ENCODE data around the gene FTO.

DNA sequence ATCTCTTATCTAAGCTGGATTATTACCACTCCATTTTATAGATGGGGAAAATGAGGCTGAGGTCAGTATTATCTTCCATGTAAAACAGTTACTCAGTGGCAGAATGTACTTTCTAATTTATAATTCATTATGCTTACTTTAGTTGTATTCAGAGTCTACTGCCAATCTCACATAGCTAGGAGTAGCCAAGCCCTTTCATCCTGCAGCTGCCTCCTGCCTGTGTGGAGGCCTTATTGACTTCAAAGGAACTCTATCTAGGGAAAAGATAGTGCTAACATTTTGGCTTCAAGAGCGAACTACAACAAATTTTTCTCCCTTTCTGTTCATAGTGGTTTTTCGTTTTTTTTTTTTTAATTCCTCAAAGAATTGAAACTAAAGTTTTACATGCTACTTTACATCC lies 13.2 kb upstream of the FTO start:
- TF ChIP-seq, protein P1, sequence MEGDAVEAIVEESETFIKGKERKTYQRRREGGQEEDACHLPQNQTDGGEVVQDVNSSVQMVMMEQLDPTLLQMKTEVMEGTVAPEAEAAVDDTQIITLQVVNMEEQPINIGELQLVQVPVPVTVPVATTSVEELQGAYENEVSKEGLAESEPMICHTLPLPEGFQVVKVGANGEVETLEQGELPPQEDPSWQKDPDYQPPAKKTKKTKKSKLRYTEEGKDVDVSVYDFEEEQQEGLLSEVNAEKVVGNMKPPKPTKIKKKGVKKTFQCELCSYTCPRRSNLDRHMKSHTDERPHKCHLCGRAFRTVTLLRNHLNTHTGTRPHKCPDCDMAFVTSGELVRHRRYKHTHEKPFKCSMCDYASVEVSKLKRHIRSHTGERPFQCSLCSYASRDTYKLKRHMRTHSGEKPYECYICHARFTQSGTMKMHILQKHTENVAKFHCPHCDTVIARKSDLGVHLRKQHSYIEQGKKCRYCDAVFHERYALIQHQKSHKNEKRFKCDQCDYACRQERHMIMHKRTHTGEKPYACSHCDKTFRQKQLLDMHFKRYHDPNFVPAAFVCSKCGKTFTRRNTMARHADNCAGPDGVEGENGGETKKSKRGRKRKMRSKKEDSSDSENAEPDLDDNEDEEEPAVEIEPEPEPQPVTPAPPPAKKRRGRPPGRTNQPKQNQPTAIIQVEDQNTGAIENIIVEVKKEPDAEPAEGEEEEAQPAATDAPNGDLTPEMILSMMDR (IDR thresholded peaks at IDR 0.05): no peak
- TF ChIP-seq EZH2 (IDR thresholded peaks at IDR 0.05): no peak
